OCI-LY7 (cell line): Measurements from ENCODE around the gene ARG2. TPM values are rescaled to one million over a fixed set of nuclear protein-coding genes. Genes with fewer than 3 reads are reported as not detected.

ENCODE experiments used
- BruUV-seq: library from RNA; stranded (reverse); fragments of 400-500 nt; replicated peaks from 2 replicates; lab custom pipeline; 2021; lab: Mats Ljungman, UMichigan
- CTCF ChIA-PET: fragments of 300-600 bp; sonication (Branson Sonifier 250); formaldehyde crosslinking; loops from one replicate; lab custom pipeline; 2022; ENCODE audit warnings: antibody characterized with exemption; ENCODE audit not compliant: unreplicated experiment; lab: Charles Lee
- POLR2A ChIA-PET: fragments of 300-600 bp; sonication (Branson Sonifier 250); formaldehyde crosslinking; loops from one replicate; lab custom pipeline; 2022; ENCODE audit warnings: antibody characterized with exemption; lab: Charles Lee
- DNase-seq: peaks from one replicate; pipeline ENCODE4 v3.0.0-alpha.2; 2015; ENCODE audit warnings: low spot score
- H2AFZ ChIP-seq: fragments of 200-600 bp; sonication (generic), shearing (Covaris generic); 2 replicates; pipeline ENCODE4 v1.6.1; 2014; ENCODE audit warnings: mild to moderate bottlenecking, antibody characterized with exemption, low read length, moderate library complexity
- H3K27ac ChIP-seq: fragments of 200-600 bp; sonication (generic); 2 replicates; pipeline ENCODE4 v1.5.1; 2014; ENCODE audit warnings: mixed run types, low read depth, mild to moderate bottlenecking, moderate library complexity, low read length, inconsistent platforms; ENCODE audit not compliant: poor library complexity, severe bottlenecking
- H3K36me3 ChIP-seq: fragments of 200-600 bp; sonication (generic); 2 replicates; pipeline ENCODE4 v1.6.1; 2014; ENCODE audit warnings: mild to moderate bottlenecking, antibody characterized with exemption, low read length, moderate library complexity, mixed read lengths; ENCODE audit not compliant: insufficient read depth
- H3K4me1 ChIP-seq: fragments of 200-600 bp; sonication (generic); 2 replicates; pipeline ENCODE4 v1.5.1; 2014; ENCODE audit warnings: mild to moderate bottlenecking, low read length; ENCODE audit not compliant: insufficient read depth, poor library complexity, severe bottlenecking
- H3K4me2 ChIP-seq: fragments of 200-600 bp; sonication (generic); 2 replicates; pipeline ENCODE4 v1.6.1; 2014; ENCODE audit warnings: mild to moderate bottlenecking, low read length
- H3K4me3 ChIP-seq: fragments of 200-600 bp; sonication (generic); 2 replicates; pipeline ENCODE4 v1.5.1; 2014; ENCODE audit warnings: mild to moderate bottlenecking, low read depth, low read length; ENCODE audit not compliant: poor library complexity, severe bottlenecking
- H3K79me2 ChIP-seq: fragments of 200-600 bp; sonication (generic); 2 replicates; pipeline ENCODE4 v1.6.1; 2016; ENCODE audit warnings: low read depth, mild to moderate bottlenecking, low read length, moderate library complexity, mixed read lengths; ENCODE audit not compliant: insufficient read depth
- H3K9me2 ChIP-seq: fragments of 200-600 bp; sonication (generic); 2 replicates; pipeline ENCODE4 v1.6.1; 2016; ENCODE audit warnings: mild to moderate bottlenecking, low read length, mixed read lengths; ENCODE audit not compliant: insufficient read depth
- H3K9me3 ChIP-seq: fragments of 200-600 bp; sonication (generic); 2 replicates; pipeline ENCODE4 v1.6.1; 2014; ENCODE audit warnings: mild to moderate bottlenecking, mixed run types, low read length, mixed read lengths
- H4K20me1 ChIP-seq: fragments of 200-600 bp; sonication (generic); 2 replicates; pipeline ENCODE4 v1.6.1; 2014; ENCODE audit warnings: mild to moderate bottlenecking, antibody characterized with exemption, low read length, moderate library complexity, mixed read lengths; ENCODE audit not compliant: insufficient read depth
- EZH2phosphoT487 ChIP-seq: fragments of 200-600 bp; sonication (generic); IDR thresholded peaks from 2 replicates; pipeline ENCODE4 v1.6.1; 2018; ENCODE audit warnings: low read depth, borderline replicate concordance, mild to moderate bottlenecking, mixed run types, antibody characterized with exemption, low read length, moderate library complexity, mixed read lengths
- intact Hi-C: fragments of 100-400 bp; cut with micrococcal nuclease; formaldehyde crosslinking; loops from one replicate; pipeline ENCODE4 v1.10.0; 2022; ENCODE audit not compliant: unreplicated experiment
- total RNA-seq, 2 experiments: library from RNA; depleted of rRNA in 1 of 2; stranded (reverse); fragments of >200 nt in 1 of 2; shearing (Covaris generic) in 1 of 2; gene quantifications; 2 replicates each; pipeline ENCODE4 v1.2.3, GENCODE V29; 2014 to 2022
- TF ChIP-seq, protein P1 (sequence below): fragments of 200-600 bp; sonication (generic); conservative IDR thresholded peaks from 2 replicates; pipeline ENCODE4 v1.5.1; 2014; ENCODE audit warnings: mild to moderate bottlenecking, antibody characterized with exemption, low read length, moderate library complexity, mixed read lengths

ARG2 gene
- total RNA-seq, 2 experiments from 2014 or later: 2.0 to 4.2 TPM

GRCh38 chr14:67577909-67578749 is 41.6 kb upstream of the ARG2 start:
- H3K9me3 ChIP-seq: no peaks in the 10 kb centered on the region
- H2AFZ ChIP-seq: no peak overlapping the region
- no peak overlapping the region for H3K4me2 ChIP-seq
- POLR2A ChIA-PET: no interaction called here
- H3K9me2 ChIP-seq: no peaks in the 10 kb centered on the region
- intact Hi-C loops: no loop called here
- H3K4me3 ChIP-seq: no peak overlapping the region
- no TSS peak for BruUV-seq
- no peaks in the 10 kb centered on the region for H4K20me1 ChIP-seq
- no peaks in the 10 kb centered on the region for H3K36me3 ChIP-seq
- H3K4me1 ChIP-seq: no peaks in the 10 kb centered on the region
- H3K79me2 ChIP-seq: no peaks in the 10 kb centered on the region
- TF ChIP-seq, protein P1, sequence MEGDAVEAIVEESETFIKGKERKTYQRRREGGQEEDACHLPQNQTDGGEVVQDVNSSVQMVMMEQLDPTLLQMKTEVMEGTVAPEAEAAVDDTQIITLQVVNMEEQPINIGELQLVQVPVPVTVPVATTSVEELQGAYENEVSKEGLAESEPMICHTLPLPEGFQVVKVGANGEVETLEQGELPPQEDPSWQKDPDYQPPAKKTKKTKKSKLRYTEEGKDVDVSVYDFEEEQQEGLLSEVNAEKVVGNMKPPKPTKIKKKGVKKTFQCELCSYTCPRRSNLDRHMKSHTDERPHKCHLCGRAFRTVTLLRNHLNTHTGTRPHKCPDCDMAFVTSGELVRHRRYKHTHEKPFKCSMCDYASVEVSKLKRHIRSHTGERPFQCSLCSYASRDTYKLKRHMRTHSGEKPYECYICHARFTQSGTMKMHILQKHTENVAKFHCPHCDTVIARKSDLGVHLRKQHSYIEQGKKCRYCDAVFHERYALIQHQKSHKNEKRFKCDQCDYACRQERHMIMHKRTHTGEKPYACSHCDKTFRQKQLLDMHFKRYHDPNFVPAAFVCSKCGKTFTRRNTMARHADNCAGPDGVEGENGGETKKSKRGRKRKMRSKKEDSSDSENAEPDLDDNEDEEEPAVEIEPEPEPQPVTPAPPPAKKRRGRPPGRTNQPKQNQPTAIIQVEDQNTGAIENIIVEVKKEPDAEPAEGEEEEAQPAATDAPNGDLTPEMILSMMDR: no peak
- H3K27ac ChIP-seq: no peak overlapping the region
- CTCF ChIA-PET: interaction anchor here (1.1 kb wide), 1 partner anchor 126 kb away, joined by 4 read pairs; no protein-coding TSS in a partner anchor
- no peak for DNase-seq

DNA sequence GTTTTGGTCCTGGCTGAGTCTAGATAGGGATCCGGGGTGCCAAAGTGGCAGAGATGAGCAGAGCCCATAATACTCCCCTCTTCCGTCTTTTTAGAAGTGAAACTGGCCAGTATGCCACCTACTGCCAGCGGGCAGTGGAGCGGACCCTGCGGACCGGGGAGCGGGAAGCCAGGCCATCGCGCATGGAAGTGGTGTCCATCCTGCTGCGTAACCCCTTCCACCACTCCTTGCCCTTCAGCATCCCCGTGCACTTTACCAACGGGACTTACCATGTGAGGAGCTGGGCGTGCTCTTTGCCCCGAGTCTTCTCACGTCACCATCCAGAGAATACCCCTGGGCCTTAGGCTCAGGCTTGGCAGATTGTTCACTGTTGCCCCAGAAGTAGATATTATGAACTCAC is 40.7 kb upstream of the ARG2 start:
- Histone ChIP-seq H3K27ac (no peak overlapping the region), H3K4me2 (no peak overlapping the region), H3K79me2 (no peaks in the 10 kb centered on the region), H2AFZ (no peak overlapping the region), H3K4me1 (no peaks in the 10 kb centered on the region), H3K4me3 (no peak overlapping the region), H3K9me3 (no peaks in the 10 kb centered on the region), H3K36me3 (no peaks in the 10 kb centered on the region), H4K20me1 (no peaks in the 10 kb centered on the region), H3K9me2 (no peaks in the 10 kb centered on the region)
- no TSS peak for BruUV-seq
- TF ChIP-seq, protein P1: no peak
- no peak for TF ChIP-seq EZH2phosphoT487
- intact Hi-C loops: no loop called here
- ChIA-PET CTCF (no interaction called here), POLR2A (no interaction called here)
- DNase-seq: no peak

DNA sequence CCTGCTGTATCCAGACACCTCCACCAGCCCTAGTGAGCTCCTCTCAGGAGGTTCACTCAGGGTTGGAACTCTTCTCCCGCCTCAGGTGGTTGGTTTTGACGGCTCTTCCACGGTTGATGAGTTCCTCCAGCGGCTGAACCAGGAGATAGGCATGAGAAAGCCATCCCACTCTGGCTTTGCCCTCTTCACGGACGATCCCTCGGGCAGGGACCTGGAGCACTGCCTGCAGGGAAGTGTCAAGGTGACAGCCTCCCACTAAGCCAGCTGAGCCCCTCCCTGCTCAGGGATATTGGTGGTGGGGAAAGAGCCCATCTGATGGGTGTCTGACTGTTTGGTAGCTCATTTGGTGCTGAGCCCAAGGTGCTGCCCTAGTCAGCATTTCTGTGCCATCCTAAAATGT is 40.1 kb upstream of the ARG2 start:
- intact Hi-C loops: no loop called here
- POLR2A ChIA-PET: no interaction called here
- Histone ChIP-seq H3K9me2 (no peaks in the 10 kb centered on the region), H3K9me3 (no peaks in the 10 kb centered on the region), H3K79me2 (no peaks in the 10 kb centered on the region), H4K20me1 (no peaks in the 10 kb centered on the region), H3K27ac (no peak overlapping the region), H2AFZ (no peak overlapping the region), H3K36me3 (no peaks in the 10 kb centered on the region), H3K4me3 (no peak overlapping the region), H3K4me1 (no peaks in the 10 kb centered on the region), H3K4me2 (no peak overlapping the region)
- no TSS peak for BruUV-seq
- TF ChIP-seq, protein P1: no peak
- no peak for TF ChIP-seq EZH2phosphoT487
- DNase-seq: no peak
- CTCF ChIA-PET: no interaction called here
